Stimulated activated CD4-positive, alpha-beta T cell treated with anti-CD3 and anti-CD28 coated beads, Interleukin-12 subunit alpha, Interleukin-12 subunit beta, amount 100 ng/mL, for 24 hours (primary cell): ENCODE results near the gene KRT76.
"Not testable (repeated sequence)": the region's sequence is repeated elsewhere in the genome, so short reads cannot be mapped to it uniquely, and the experiment has no call there.

Experiments
- DNase-seq, 2 experiments: peaks; one replicate each; pipeline ENCODE4 v3.0.0-alpha.2; 2020; ENCODE audit warnings: low read depth in 2 of 2

Gene KRT76

GRCh38 chr12:52797529-52797894 lies 20.4 kb upstream of the KRT76 start:
- no peak for DNase-seq

- no peak for DNase-seq
Measured at GRCh38 chr12:52796839-52797528, 19.8 kb upstream of the KRT76 start.

- DNase-seq: no peak
Measured at GRCh38 chr12:52796429-52796794, 19.3 kb upstream of the KRT76 start.

- no peak for DNase-seq
Measured at GRCh38 chr12:52795694-52796428, 18.7 kb upstream of the KRT76 start, which contains the start of gene KRT3. Gene KRT3, minus strand, starts transcription at chr12:52796117. Its CDS starts 75 bp downstream, at chr12:52796042.

- DNase-seq: not testable (repeated sequence)
Measured at GRCh38 chr12:52795332-52795674, 18.2 kb upstream of the KRT76 start.

GRCh38 chr12:52794479-52795331 lies 17.6 kb upstream of the KRT76 start:
- no peak for DNase-seq

- no peak for DNase-seq
Measured at GRCh38 chr12:52792185-52793029, 15.3 kb upstream of the KRT76 start.

- DNase-seq: no peak
Measured at GRCh38 chr12:52791271-52792184, 14.4 kb upstream of the KRT76 start.

GRCh38 chr12:52790427-52791270 lies 13.5 kb upstream of the KRT76 start:
- DNase-seq: no peak

- DNase-seq: no peak
Measured at GRCh38 chr12:52789637-52790426, 12.7 kb upstream of the KRT76 start.

- no peak for DNase-seq
Measured at GRCh38 chr12:52788876-52789636, 11.9 kb upstream of the KRT76 start.

- DNase-seq: no peak
Measured at GRCh38 chr12:52788192-52788875, 11.2 kb upstream of the KRT76 start.

- DNase-seq: no peak
Measured at GRCh38 chr12:52787324-52788191, 10.4 kb upstream of the KRT76 start.

- DNase-seq: no peak
Measured at GRCh38 chr12:52784909-52785308, 7.8 kb upstream of the KRT76 start.

GRCh38 chr12:52783563-52784316 lies 6.6 kb upstream of the KRT76 start:
- DNase-seq: no peak

GRCh38 chr12:52782502-52782901 lies 5.4 kb upstream of the KRT76 start:
- no peak for DNase-seq
